HUDEP-2 (cell line): ENCODE measurements around the gene ASTN2.

Source experiments
- DNase-seq, 76 experiments: peaks; one replicate each; lab custom pipeline; 2025; ENCODE audit not compliant: unreplicated experiment in 76 of 76; lab: John Stamatoyannopoulos, UW

The ASTN2 gene

GRCh38 chr9:117184173-117184572 is 230.7 kb downstream of the ASTN2 start:
- DNase-seq = no peak

GRCh38 chr9:117182046-117182445 is 232.8 kb downstream of the ASTN2 start:
- DNase-seq = no peak

GRCh38 chr9:117180896-117181445 is 233.9 kb downstream of the ASTN2 start:
- no peak for DNase-seq

GRCh38 chr9:117178596-117179375 is 236.1 kb downstream of the ASTN2 start:
- DNase-seq = no peak

GRCh38 chr9:117170567-117170966 is 244.3 kb downstream of the ASTN2 start:
- DNase-seq = no peak

- no peak for DNase-seq
These were observed 245.7 kb downstream of the ASTN2 start for GRCh38 chr9:117169089-117169621.

- no peak for DNase-seq
These were observed 250.3 kb downstream of the ASTN2 start for GRCh38 chr9:117164512-117164911.

- DNase-seq = no peak
These were observed 254.6 kb downstream of the ASTN2 start for GRCh38 chr9:117160254-117160653.

- DNase-seq = no peak
These were observed 257.9 kb downstream of the ASTN2 start for GRCh38 chr9:117156771-117157535.

- no peak for DNase-seq
These were observed 258.6 kb downstream of the ASTN2 start for GRCh38 chr9:117156144-117156688.

- DNase-seq = no peak
These were observed 261.8 kb downstream of the ASTN2 start for GRCh38 chr9:117153021-117153420.

GRCh38 chr9:117151716-117152115 is 263.1 kb downstream of the ASTN2 start:
- DNase-seq = no peak

GRCh38 chr9:117149996-117150395 is 264.9 kb downstream of the ASTN2 start:
- DNase-seq = no peak

GRCh38 chr9:117145811-117146490 is 268.9 kb downstream of the ASTN2 start:
- DNase-seq = no peak

GRCh38 chr9:117145081-117145480 is 269.8 kb downstream of the ASTN2 start:
- no peak for DNase-seq

- DNase-seq = no peak
These were observed 276.6 kb downstream of the ASTN2 start for GRCh38 chr9:117138231-117138630.

GRCh38 chr9:117136461-117136860 is 278.4 kb downstream of the ASTN2 start:
- no peak for DNase-seq

GRCh38 chr9:117135501-117136098 is 279.3 kb downstream of the ASTN2 start:
- DNase-seq = no peak

- DNase-seq = no peak
These were observed 279.9 kb downstream of the ASTN2 start for GRCh38 chr9:117134826-117135500.

GRCh38 chr9:117126871-117127270 is 288.0 kb downstream of the ASTN2 start:
- no peak for DNase-seq
